GM21529 (cell line): ENCODE data around the gene CCDC174.
"Not testable (repeated sequence)": the region's sequence is repeated elsewhere in the genome, so short reads cannot be mapped to it uniquely, and the experiment has no call there.

Experiments
- ATAC-seq: cut with Tn5 transposase; IDR thresholded peaks from one replicate; pipeline ENCODE4 v1.9.1; 2021; ENCODE audit not compliant: unreplicated experiment

Gene CCDC174

GRCh38 chr3:14651440-14652251 lies at the start of gene CCDC174:
TSS of gene CCDC174 (plus strand) at chr3:14651762. CDS start at chr3:14651837, 75 bp downstream.
- ATAC-seq: peak; percentile 98

DNA sequence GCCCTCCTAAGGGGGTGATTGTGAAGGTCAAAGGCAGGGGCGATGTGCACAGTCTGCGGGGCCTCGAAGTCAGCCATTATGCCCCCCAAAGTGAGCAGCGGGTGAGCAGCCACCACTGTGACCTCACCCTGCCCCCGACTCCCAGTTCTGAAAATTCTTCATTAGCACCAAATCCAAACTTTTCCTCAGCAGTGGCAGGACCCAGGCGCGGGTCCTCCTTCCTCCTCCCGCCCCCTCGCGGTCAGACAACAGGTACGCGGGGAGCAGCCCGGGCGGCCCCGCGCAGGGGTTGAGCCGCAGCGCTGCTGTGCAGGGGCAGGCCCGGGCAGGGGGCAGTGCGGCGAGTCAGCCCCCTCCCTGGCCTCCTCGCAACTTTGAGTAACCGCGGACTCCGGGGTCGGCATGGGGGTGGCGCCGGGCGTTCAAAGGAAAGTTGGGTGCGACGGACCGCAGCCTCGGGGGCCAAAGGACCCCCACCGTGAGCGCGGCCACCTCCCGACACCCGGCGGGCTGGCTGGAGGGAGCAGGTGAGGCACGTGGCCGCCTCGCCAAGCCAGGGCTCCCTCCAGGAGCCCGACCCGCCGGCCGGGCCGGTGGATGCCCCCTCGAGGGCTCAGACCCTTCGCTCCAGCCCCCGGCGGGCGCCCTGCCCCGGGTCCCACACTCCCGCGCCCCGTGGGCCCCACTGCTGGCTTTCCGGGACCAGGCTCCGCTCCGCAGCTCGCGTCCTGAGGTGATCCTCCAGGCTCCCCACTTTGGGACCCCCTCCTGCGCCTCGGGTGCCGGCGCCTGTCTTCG lies 49.4 kb upstream of the CCDC174 start:
- ATAC-seq: no peak

DNA sequence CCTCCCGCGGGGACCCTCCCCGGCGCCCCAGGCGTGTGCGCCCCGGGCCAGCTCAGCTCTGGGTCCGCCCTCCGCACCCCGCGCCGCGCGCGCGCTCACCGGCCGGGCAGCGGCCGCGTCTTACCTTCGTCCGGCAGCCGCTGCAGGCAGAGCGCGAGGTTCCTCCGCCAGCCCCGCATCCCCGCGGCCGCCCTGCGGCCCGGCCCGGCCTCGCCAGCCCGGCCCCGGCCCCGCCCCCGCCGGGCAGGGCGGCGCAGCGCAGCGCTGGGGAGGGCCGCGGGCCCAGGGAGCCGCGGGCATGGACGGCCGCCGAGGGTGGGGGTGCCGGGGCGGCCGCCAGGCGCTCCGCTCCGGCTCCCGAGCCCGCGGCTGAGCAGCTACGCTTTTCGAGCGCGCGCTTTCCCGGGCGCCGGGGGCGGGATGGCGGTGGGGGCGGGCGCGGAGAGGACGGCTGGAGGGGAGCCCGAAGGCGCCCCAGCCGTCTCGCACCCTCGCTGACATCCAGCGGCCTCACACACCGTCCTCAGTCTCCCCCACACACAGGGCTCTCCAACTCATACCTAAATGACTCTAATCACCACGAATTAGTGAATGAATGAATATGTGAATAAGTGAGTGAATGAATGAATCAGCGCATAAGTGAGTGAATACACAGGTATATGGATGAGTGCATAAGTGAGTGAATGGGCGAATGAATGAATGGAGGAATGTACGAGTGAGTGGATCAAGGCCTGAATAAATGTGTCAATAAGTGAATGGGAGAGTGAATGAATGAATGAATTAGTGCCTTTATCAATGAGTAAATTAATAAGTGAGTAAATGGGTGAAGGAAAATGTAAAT lies 48.5 kb upstream of the CCDC174 start:
- no peak for ATAC-seq

DNA sequence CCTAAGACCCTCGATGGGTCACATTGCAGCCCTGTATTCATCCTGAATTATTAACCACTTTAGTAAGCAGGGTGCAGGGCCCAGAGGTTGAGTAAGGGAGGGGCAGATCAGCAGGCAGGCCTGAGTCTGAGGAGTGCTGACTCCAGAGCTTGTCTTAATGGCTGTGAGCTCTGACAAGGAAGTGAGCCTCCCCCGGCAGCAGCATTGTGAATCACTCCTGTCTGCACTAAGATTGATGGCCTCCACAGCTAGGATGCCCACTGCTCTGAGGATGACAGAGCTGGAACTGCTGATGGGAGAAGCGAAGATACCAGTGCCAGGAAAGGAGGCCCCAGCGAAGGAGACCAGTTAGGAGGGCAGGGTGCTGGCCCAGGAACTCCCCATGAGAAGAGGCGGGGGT lies 46.5 kb upstream of the CCDC174 start:
- no peak for ATAC-seq

DNA sequence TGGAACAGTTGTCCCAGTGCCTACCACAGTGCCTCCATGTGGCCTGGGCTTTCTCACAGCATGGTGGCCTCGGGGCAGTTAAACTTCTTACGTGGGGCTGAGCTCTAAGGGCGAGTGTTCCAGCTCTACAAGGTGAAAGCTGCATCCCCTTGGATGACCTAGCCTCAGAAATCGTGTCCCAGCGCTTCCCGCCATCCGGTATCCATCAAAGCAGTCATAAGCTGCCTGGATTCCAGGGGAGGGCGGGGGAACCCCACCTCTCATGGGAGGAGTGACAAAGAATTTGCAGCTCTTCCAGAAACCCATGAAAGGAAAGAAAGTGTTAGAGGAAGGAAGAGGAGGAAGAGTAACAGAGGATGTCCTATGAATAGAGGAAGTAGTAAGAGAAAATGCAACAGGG lies 45.8 kb upstream of the CCDC174 start:
- no peak for ATAC-seq

DNA sequence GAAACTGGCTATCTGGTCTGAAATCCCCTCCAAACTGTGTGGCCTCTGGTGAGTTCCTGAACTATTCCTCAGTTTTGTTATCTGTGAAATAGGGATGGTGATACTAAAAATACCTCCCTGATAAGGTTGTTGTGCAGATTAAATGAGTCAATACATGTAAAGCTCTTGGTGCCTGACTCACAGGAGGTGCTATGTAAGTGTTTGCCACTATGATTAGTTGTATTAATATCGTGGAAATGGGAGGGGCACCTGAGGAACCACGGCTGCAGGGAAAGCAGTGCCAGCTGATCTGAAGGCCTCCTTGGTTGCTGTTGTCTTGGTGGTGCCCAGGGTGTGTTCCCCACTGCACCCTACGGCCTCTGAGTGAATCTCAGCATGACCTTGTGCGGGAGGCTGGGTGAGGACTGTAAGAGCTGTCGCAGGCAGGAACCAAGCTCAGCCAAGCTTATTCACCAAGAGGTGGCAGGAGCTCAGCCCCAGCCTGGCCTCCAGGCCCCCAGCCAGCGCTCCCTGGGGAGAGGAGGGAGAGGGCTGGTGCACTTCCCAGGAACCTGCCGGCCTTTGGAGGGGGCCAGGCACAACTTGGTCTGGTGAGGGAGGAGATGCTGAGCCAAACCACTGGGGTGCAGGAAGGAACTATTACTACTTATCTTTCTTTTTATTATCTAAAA lies 44.8 kb upstream of the CCDC174 start:
- ATAC-seq: no peak

DNA sequence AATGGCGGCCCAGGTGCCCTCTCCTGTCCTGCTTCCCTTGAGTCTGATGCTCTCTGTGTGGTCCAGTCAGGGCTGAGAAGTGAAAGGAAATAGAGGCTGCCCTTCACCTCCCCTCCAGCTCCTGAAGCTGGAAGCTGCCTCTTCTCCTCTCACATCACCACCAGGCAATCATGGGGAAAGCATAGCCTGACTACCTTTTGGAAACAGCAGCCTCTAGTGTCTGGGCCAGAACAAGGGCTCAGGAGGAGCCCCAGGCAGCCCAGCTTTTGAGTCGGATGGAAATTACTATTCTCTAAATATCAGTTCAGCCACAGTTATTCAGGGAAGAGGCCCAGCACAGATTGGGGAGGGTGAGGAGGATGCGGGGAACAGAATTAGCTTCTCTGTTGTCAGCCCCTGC lies 43.3 kb upstream of the CCDC174 start:
- ATAC-seq: no peak

- not testable (repeated sequence) for ATAC-seq
Measured at GRCh38 chr3:14609058-14609457, 42.5 kb upstream of the CCDC174 start.

GRCh38 chr3:14609506-14609905 lies 42.1 kb upstream of the CCDC174 start:
- ATAC-seq: no peak

GRCh38 chr3:14609941-14610340 lies 41.6 kb upstream of the CCDC174 start:
- ATAC-seq: no peak

DNA sequence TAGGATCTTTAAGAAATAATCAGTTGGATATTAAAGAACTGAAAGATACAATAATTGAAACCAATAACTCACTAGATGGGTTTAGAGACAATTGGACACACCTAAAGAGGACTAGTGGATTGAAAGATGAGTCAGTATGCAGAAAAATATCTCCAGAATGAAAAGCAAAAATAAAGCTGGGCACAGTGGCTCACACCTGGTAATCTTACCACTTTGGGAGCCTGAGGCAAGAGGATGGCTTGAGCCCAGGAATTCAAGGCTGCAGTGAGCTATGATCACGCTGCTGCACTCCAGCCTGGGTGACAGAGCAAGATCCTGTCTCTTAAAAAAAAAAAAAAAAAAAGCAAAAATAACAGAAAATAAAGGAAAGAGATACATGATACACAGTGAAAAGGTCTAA lies 37.4 kb upstream of the CCDC174 start:
- ATAC-seq: no peak

- ATAC-seq: no peak
Measured at GRCh38 chr3:14614862-14615261, 36.7 kb upstream of the CCDC174 start.

- no peak for ATAC-seq
Measured at GRCh38 chr3:14616606-14617507, 34.7 kb upstream of the CCDC174 start.

DNA sequence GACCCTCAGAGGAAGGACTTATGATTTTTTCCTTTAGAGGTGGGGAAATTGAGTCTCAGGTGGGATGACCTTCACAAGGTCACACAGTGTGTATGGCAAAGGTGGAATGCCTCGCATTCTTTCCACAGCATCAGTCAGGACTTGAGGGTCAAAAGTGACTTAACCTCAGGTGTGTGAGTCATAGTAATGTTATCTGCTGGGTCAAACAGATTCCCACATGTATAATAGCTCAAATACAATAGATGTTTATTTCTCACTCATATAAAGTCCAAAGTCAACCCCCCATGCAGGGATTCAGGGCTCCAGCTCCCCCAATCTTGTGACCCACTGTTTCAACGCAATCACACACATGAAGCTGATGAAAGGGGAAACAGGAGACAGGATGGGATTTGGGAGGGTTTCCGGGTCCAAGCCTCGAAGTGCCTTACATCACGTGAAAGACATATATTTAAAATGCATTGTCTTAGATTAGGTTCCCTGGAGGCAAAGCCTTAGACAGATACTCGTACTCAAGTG lies 34.0 kb upstream of the CCDC174 start:
- no peak for ATAC-seq

- ATAC-seq: no peak
Measured at GRCh38 chr3:14619605-14620004, 32.0 kb upstream of the CCDC174 start.

DNA sequence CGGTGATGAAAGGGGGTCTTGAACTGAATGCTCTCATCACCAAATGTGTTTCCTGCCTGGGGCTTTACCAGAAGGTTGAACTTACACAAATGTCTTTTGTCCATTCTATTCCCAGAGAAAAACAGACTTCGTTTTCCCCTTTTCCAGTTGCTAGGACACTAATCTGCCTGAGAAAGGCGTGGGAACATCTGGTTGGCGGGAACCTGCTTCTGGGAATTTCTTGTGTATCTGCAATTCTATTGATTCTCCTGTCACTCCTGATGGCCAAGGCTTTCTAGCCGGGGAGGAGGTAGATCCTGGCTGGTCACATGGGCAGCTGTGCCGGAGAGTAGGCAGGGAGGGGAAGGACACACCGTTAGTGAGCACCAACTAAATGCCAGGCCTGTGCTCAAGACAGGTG lies 31.1 kb upstream of the CCDC174 start:
- ATAC-seq: no peak

GRCh38 chr3:14621093-14621492 lies 30.5 kb upstream of the CCDC174 start:
- ATAC-seq: no peak

- no peak for ATAC-seq
Measured at GRCh38 chr3:14622368-14622767, 29.2 kb upstream of the CCDC174 start.

DNA sequence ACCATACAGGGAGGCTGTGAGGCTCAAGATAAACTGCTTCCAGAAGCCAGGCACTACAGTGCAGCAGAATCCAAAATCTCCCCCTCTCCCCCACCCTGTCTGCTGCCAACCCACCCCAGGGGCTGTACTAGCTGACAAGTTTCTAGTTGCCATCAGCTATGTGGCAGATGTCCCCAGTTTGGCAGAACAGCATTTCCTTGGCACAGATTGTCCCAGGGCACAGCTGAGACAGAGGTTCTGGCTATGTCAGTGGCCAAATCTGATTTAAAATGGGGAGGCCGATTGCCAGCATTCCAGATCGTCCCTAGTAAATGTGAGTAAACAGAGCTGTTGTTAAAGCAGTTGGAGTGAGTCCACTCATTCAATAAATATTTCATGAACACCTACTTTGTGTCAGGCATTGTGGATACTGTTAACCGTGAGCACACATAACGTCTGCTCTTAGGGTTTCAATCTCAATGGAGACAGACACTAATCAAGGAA lies 28.0 kb upstream of the CCDC174 start:
- ATAC-seq: no peak
